HUES6 (cell line): Measurements from ENCODE around the gene CADM1.

Experiments
- H3K27ac ChIP-seq: 2 replicates; pipeline ENCODE4 v1.7.0; 2013; ENCODE audit warnings: low read depth, mild to moderate bottlenecking, low read length, inconsistent platforms
- H3K27me3 ChIP-seq: 2 replicates; pipeline ENCODE4 v1.6.1; 2013; ENCODE audit warnings: low read length; ENCODE audit not compliant: control insufficient read depth, insufficient read depth
- H3K36me3 ChIP-seq: 2 replicates; pipeline ENCODE4 v1.6.1; 2013; ENCODE audit warnings: low read length; ENCODE audit not compliant: control insufficient read depth, insufficient read depth
- H3K4me1 ChIP-seq: 2 replicates; pipeline ENCODE4 v1.6.1; 2013; ENCODE audit warnings: low read length; ENCODE audit not compliant: control insufficient read depth, insufficient read depth
- H3K4me3 ChIP-seq: 2 replicates; pipeline ENCODE4 v1.5.1; 2013; ENCODE audit warnings: low read depth, low read length
- H3K9ac ChIP-seq: one replicate; pipeline ENCODE4 v1.6.1; 2013; ENCODE audit warnings: mild to moderate bottlenecking, low read length
- H3K9me3 ChIP-seq: 2 replicates; pipeline ENCODE4 v1.6.1; 2013; ENCODE audit warnings: low read depth, low read length; ENCODE audit not compliant: control insufficient read depth, insufficient read depth

Gene CADM1

GRCh38 chr11:115379528-115379927, 124.7 kb downstream of the CADM1 start:
- no peak overlapping the region for H3K9ac ChIP-seq
- peaks cover 13% of the 10 kb centered on the region for H3K27me3 ChIP-seq
- H3K4me3 ChIP-seq, result no peak overlapping the region
- no peaks in the 10 kb centered on the region for H3K36me3 ChIP-seq
- H3K27ac ChIP-seq, result no peak overlapping the region
- H3K9me3 ChIP-seq, result no peaks in the 10 kb centered on the region
- H3K4me1 ChIP-seq, result peaks cover 12% of the 10 kb centered on the region

GRCh38 chr11:115378557-115378956, 125.7 kb downstream of the CADM1 start:
- no peak overlapping the region for H3K4me3 ChIP-seq
- no peak overlapping the region for H3K27ac ChIP-seq
- H3K36me3 ChIP-seq, result no peaks in the 10 kb centered on the region
- H3K27me3 ChIP-seq, result peaks cover 5% of the 10 kb centered on the region; the same call in 1 of the 2 replicates
- H3K9ac ChIP-seq, result no peak overlapping the region
- peaks cover 12% of the 10 kb centered on the region for H3K4me1 ChIP-seq
- no peaks in the 10 kb centered on the region for H3K9me3 ChIP-seq

- no peak overlapping the region for H3K9ac ChIP-seq
- no peak overlapping the region for H3K27ac ChIP-seq
- no peaks in the 10 kb centered on the region for H3K9me3 ChIP-seq
- H3K4me1 ChIP-seq, result peaks cover 7% of the 10 kb centered on the region
- no peak overlapping the region for H3K4me3 ChIP-seq
- no peaks in the 10 kb centered on the region for H3K36me3 ChIP-seq
- H3K27me3 ChIP-seq, result no peaks in the 10 kb centered on the region; the same call in 1 of the 2 replicates
Observed at GRCh38 chr11:115377882-115378296, 126.3 kb downstream of the CADM1 start.

- Histone ChIP-seq H3K36me3 (no peaks in the 10 kb centered on the region), H3K9ac (no peak overlapping the region), H3K9me3 (no peaks in the 10 kb centered on the region), H3K4me3 (no peak overlapping the region), H3K27me3 (no peaks in the 10 kb centered on the region), H3K27ac (no peak overlapping the region), H3K4me1 (peaks cover 8% of the 10 kb centered on the region)
Observed at GRCh38 chr11:115368616-115369015, 135.6 kb downstream of the CADM1 start.

- H3K27me3 ChIP-seq, result no peaks in the 10 kb centered on the region
- no peaks in the 10 kb centered on the region for H3K36me3 ChIP-seq
- H3K9me3 ChIP-seq, result no peaks in the 10 kb centered on the region
- H3K4me1 ChIP-seq, result peaks cover 8% of the 10 kb centered on the region
- no peak overlapping the region for H3K9ac ChIP-seq
- H3K4me3 ChIP-seq, result no peak overlapping the region
- no peak overlapping the region for H3K27ac ChIP-seq
Observed at GRCh38 chr11:115366826-115367225, 137.4 kb downstream of the CADM1 start.

GRCh38 chr11:115365907-115366306, 138.3 kb downstream of the CADM1 start:
- H3K27ac ChIP-seq, result no peak overlapping the region
- no peaks in the 10 kb centered on the region for H3K27me3 ChIP-seq
- H3K9me3 ChIP-seq, result no peaks in the 10 kb centered on the region
- no peaks in the 10 kb centered on the region for H3K36me3 ChIP-seq
- no peak overlapping the region for H3K4me3 ChIP-seq
- peaks cover 8% of the 10 kb centered on the region for H3K4me1 ChIP-seq
- H3K9ac ChIP-seq, result no peak overlapping the region

GRCh38 chr11:115364896-115365295, 139.3 kb downstream of the CADM1 start:
- Histone ChIP-seq H3K27ac (no peak overlapping the region), H3K36me3 (no peaks in the 10 kb centered on the region), H3K4me1 (peaks cover 8% of the 10 kb centered on the region), H3K27me3 (no peaks in the 10 kb centered on the region), H3K9me3 (no peaks in the 10 kb centered on the region), H3K9ac (no peak overlapping the region), H3K4me3 (no peak overlapping the region)

- no peaks in the 10 kb centered on the region for H3K9me3 ChIP-seq
Observed at GRCh38 chr11:115363921-115364320, 140.3 kb downstream of the CADM1 start.

GRCh38 chr11:115363426-115363825, 140.8 kb downstream of the CADM1 start:
- Histone ChIP-seq H3K4me3 (no peak overlapping the region), H3K36me3 (no peaks in the 10 kb centered on the region), H3K27ac (no peak overlapping the region), H3K27me3 (no peaks in the 10 kb centered on the region), H3K9me3 (no peaks in the 10 kb centered on the region), H3K9ac (no peak overlapping the region), H3K4me1 (peaks cover 4% of the 10 kb centered on the region; the same call in 1 of the 2 replicates)

More at GRCh38 chr11:115363921-115364320, 140.3 kb downstream of the CADM1 start:
- H3K4me1 ChIP-seq, result peaks cover 8% of the 10 kb centered on the region
- no peaks in the 10 kb centered on the region for H3K27me3 ChIP-seq
- H3K27ac ChIP-seq, result no peak overlapping the region
- H3K36me3 ChIP-seq, result no peaks in the 10 kb centered on the region
- H3K4me3 ChIP-seq, result no peak overlapping the region
- H3K9ac ChIP-seq, result no peak overlapping the region

- no peak overlapping the region for H3K27ac ChIP-seq
- H3K9me3 ChIP-seq, result no peaks in the 10 kb centered on the region
- H3K4me3 ChIP-seq, result no peak overlapping the region
- H3K9ac ChIP-seq, result no peak overlapping the region
- H3K4me1 ChIP-seq, result no peaks in the 10 kb centered on the region; the same call in 1 of the 2 replicates
- H3K27me3 ChIP-seq, result no peaks in the 10 kb centered on the region
- no peaks in the 10 kb centered on the region for H3K36me3 ChIP-seq
Observed at GRCh38 chr11:115362997-115363396, 141.2 kb downstream of the CADM1 start.

- Histone ChIP-seq H3K27me3 (no peaks in the 10 kb centered on the region), H3K4me1 (no peaks in the 10 kb centered on the region; the same call in 1 of the 2 replicates), H3K9me3 (no peaks in the 10 kb centered on the region), H3K4me3 (no peak overlapping the region), H3K36me3 (no peaks in the 10 kb centered on the region), H3K27ac (no peak overlapping the region), H3K9ac (no peak overlapping the region)
Observed at GRCh38 chr11:115361025-115361424, 143.2 kb downstream of the CADM1 start.
